Tibial nerve (tissue), 4 donors: Measurements from ENCODE around the gene NOSIP. TPM values are rescaled to one million over a fixed set of nuclear protein-coding genes. Genes with fewer than 3 reads are reported as not detected.

Experiments
- DNase-seq, 2 donors: peaks; one replicate each; pipeline ENCODE4 v3.0.0-alpha.2; 2019; ENCODE audit warnings: low spot score in 2 of 2
- H3K27ac ChIP-seq, 4 donors: fragments of 200-600 bp; sonication (generic) in 3 of 4; one replicate each; pipeline ENCODE4 v1.5.1; 2017 to 2019; ENCODE audit warnings: mild to moderate bottlenecking in 1 of 4
- H3K27me3 ChIP-seq, 2 donors: fragments of 200-600 bp; sonication (generic) in 1 of 2; one replicate each; pipeline versions ENCODE4 v1.5.1 to v1.6.0; 2017 to 2019
- H3K36me3 ChIP-seq, 3 donors: fragments of 200-600 bp; sonication (generic); one replicate each; pipeline ENCODE4 v1.5.1; 2018 to 2019
- H3K4me1 ChIP-seq, 4 donors: fragments of 200-600 bp; sonication (generic) in 3 of 4; one replicate each; pipeline ENCODE4 v1.5.1; 2017 to 2019
- H3K4me3 ChIP-seq, 4 donors: fragments of 200-600 bp; sonication (generic) in 3 of 4; one replicate each; pipeline ENCODE4 v1.5.1; 2017 to 2019; ENCODE audit warnings: mild to moderate bottlenecking in 1 of 4, moderate library complexity in 1 of 4
- H3K9me3 ChIP-seq, 4 donors: fragments of 200-600 bp; sonication (generic) in 3 of 4; one replicate each; pipeline ENCODE4 v1.5.1; 2017 to 2019
- CTCF ChIP-seq, 5 experiments: fragments of 200-600 bp in 3 of 5; fragments of 450-650 bp in 2 of 5; sonication (generic) in 3 of 5; IDR thresholded peaks; one replicate each; pipeline ENCODE4 v1.5.1; 2016 to 2019; ENCODE audit warnings: antibody characterized with exemption in 5 of 5, mild to moderate bottlenecking in 3 of 5, moderate library complexity in 2 of 5
- EP300 ChIP-seq, 2 donors: sonication (generic); formaldehyde crosslinking; IDR thresholded peaks; one replicate each; pipeline ENCODE4 v1.6.1; 2017; ENCODE audit warnings: antibody characterized with exemption in 2 of 2, mild to moderate bottlenecking in 1 of 2
- POLR2A ChIP-seq, 2 donors: fragments of 450-650 bp; IDR thresholded peaks; one replicate each; pipeline ENCODE4 v1.6.1; 2017; ENCODE audit warnings: antibody characterized with exemption in 2 of 2, mild to moderate bottlenecking in 2 of 2, moderate library complexity in 2 of 2
- WGBS, 2 donors: methylation state at CpG; one replicate each; pipeline ENCODE4 v1.1.5; 2018; 5-methylcytosine and 5-hydroxymethylcytosine counted together
- total RNA-seq, 4 donors: library from RNA; depleted of rRNA; stranded (reverse); fragments of >200 nt; gene quantifications; one replicate each; pipeline ENCODE4 v1.1.0, GENCODE V29; 2016

The NOSIP gene
- total RNA-seq, 4 donors from 2014 or later, result 43.0 to 83.1 (median 71.9) TPM

GRCh38 chr19:49518033-49518432 lies 62.3 kb downstream of the NOSIP start:
- no peaks in the 10 kb centered on the region for H3K9me3 ChIP-seq
- H3K36me3 ChIP-seq, result peaks cover 0 to 72% (median 0%) of the 10 kb centered on the region in 3 donors
- DNase-seq, result no peak
- H3K27ac ChIP-seq, result no peak overlapping the region
- no peak overlapping the region for H3K4me3 ChIP-seq
- WGBS, 2 donors, result 94 to 96% methylated on average over 3 of the region's 3 CpGs
- peaks cover 0 to 30% (median 2%) of the 10 kb centered on the region in 4 donors for H3K4me1 ChIP-seq
- H3K27me3 ChIP-seq, result no peaks in the 10 kb centered on the region
- TF ChIP-seq CTCF (IDR thresholded peaks at IDR 0.05) (no peak), EP300 (IDR thresholded peaks at IDR 0.05) (no peak), POLR2A (IDR thresholded peaks at IDR 0.05) (no peak)

- Histone ChIP-seq H3K9me3 (no peaks in the 10 kb centered on the region), H3K36me3 (peaks cover 0 to 56% (median 0%) of the 10 kb centered on the region in 3 donors), H3K4me3 (no peak overlapping the region), H3K27ac (peak overlapping the region in 1 of 4 donors; percentile 80), H3K27me3 (no peaks in the 10 kb centered on the region), H3K4me1 (peaks cover 0 to 46% (median 15%) of the 10 kb centered on the region in 4 donors)
- 52 to 68% methylated on average over 4 of the region's 4 CpGs for WGBS, 2 donors
- TF ChIP-seq POLR2A (IDR thresholded peaks at IDR 0.05) (no peak), EP300 (IDR thresholded peaks at IDR 0.05) (peak in 1 of 2 donors; percentile 61), CTCF (IDR thresholded peaks at IDR 0.05) (no peak)
- no peak for DNase-seq
Observed at GRCh38 chr19:49515767-49516166, 64.6 kb downstream of the NOSIP start.

- H3K27me3 ChIP-seq, result no peaks in the 10 kb centered on the region
- TF ChIP-seq EP300 (IDR thresholded peaks at IDR 0.05) (no peak), POLR2A (IDR thresholded peaks at IDR 0.05) (no peak), CTCF (IDR thresholded peaks at IDR 0.05) (no peak)
- H3K36me3 ChIP-seq, result peaks cover 0 to 42% (median 0%) of the 10 kb centered on the region in 3 donors
- DNase-seq, result no peak
- H3K4me3 ChIP-seq, result peak overlapping the region in 3 of 4 donors; percentile 78 to 98 (median 91)
- WGBS, 2 donors, result 68 to 89% methylated on average over 17 to 19 of the region's 21 CpGs
- H3K27ac ChIP-seq, result peak overlapping the region in 3 of 4 donors; percentile 94 to 96 (median 96)
- peaks cover 0 to 46% (median 17%) of the 10 kb centered on the region in 4 donors for H3K4me1 ChIP-seq
- no peaks in the 10 kb centered on the region for H3K9me3 ChIP-seq
Observed at GRCh38 chr19:49514151-49514550, 66.2 kb downstream of the NOSIP start.

GRCh38 chr19:49513746-49514118 lies 66.6 kb downstream of the NOSIP start:
- no peaks in the 10 kb centered on the region for H3K27me3 ChIP-seq
- peaks cover 0 to 41% (median 0%) of the 10 kb centered on the region in 3 donors for H3K36me3 ChIP-seq
- WGBS, 2 donors, result 40 to 44% methylated on average over 11 to 12 of the region's 12 CpGs
- H3K27ac ChIP-seq, result peak overlapping the region in 3 of 4 donors; percentile 94 to 96 (median 96)
- peaks cover 0 to 46% (median 17%) of the 10 kb centered on the region in 4 donors for H3K4me1 ChIP-seq
- H3K9me3 ChIP-seq, result no peaks in the 10 kb centered on the region
- H3K4me3 ChIP-seq, result peak overlapping the region; percentile 68 to 98 (median 84)
- TF ChIP-seq POLR2A (IDR thresholded peaks at IDR 0.05), result no peak
- no peak for TF ChIP-seq EP300 (IDR thresholded peaks at IDR 0.05)
- TF ChIP-seq CTCF (IDR thresholded peaks at IDR 0.05), result no peak
- no peak for DNase-seq

GRCh38 chr19:49512970-49513745 lies 67.2 kb downstream of the NOSIP start:
- 1% methylated on average over 39 to 50 of the region's 50 CpGs for WGBS, 2 donors
- Histone ChIP-seq H3K9me3 (no peaks in the 10 kb centered on the region), H3K4me1 (peaks cover 0 to 46% (median 17%) of the 10 kb centered on the region in 4 donors), H3K36me3 (peaks cover 0 to 36% (median 0%) of the 10 kb centered on the region in 3 donors), H3K27ac (peak overlapping the region; percentile 93 to 96 (median 95)), H3K27me3 (no peaks in the 10 kb centered on the region), H3K4me3 (peak overlapping the region; percentile 68 to 98 (median 84))
- peak; percentile 46 to 54 for DNase-seq
- TF ChIP-seq POLR2A (IDR thresholded peaks at IDR 0.05), result no peak
- no peak for TF ChIP-seq CTCF (IDR thresholded peaks at IDR 0.05)
- no peak for TF ChIP-seq EP300 (IDR thresholded peaks at IDR 0.05)
